ENCODE results near the gene SRGAP1. TPM values are rescaled to one million over a fixed set of nuclear protein-coding genes. Genes with fewer than 3 reads are reported as not detected.
"Not testable (repeated sequence)": the region's sequence is repeated elsewhere in the genome, so short reads cannot be mapped to it uniquely, and the experiment has no call there.

SRGAP1 gene
- polyA plus RNA-seq, 4 donors, result 13.1 to 26.5 (median 21.6) TPM

- DNase-seq (ENCODE audit: low read depth in 4 of 4, low spot score in 3 of 4), result no peak
Measured at GRCh38 chr12:64070454-64070853, 226.0 kb downstream of the SRGAP1 start.

GRCh38 chr12:64072916-64073575 is 228.5 kb downstream of the SRGAP1 start:
- DNase-seq (ENCODE audit: low read depth in 4 of 4, low spot score in 3 of 4), result no peak

- DNase-seq (ENCODE audit: low read depth in 4 of 4, low spot score in 3 of 4), result not testable (repeated sequence)
Measured at GRCh38 chr12:64076565-64076964, 232.1 kb downstream of the SRGAP1 start.

GRCh38 chr12:64077922-64078321 is 233.4 kb downstream of the SRGAP1 start:
- DNase-seq (ENCODE audit: low read depth in 4 of 4, low spot score in 3 of 4), result no peak

- DNase-seq (ENCODE audit: low read depth in 4 of 4, low spot score in 3 of 4), result no peak
Measured at GRCh38 chr12:64080319-64081007, 236.0 kb downstream of the SRGAP1 start.

GRCh38 chr12:64081008-64081404 is 236.5 kb downstream of the SRGAP1 start:
- no peak for DNase-seq (ENCODE audit: low read depth in 4 of 4, low spot score in 3 of 4)

GRCh38 chr12:64082116-64082515 is 237.6 kb downstream of the SRGAP1 start:
- no peak for DNase-seq (ENCODE audit: low read depth in 4 of 4, low spot score in 3 of 4)

- no peak for DNase-seq (ENCODE audit: low read depth in 4 of 4, low spot score in 3 of 4)
Measured at GRCh38 chr12:64082866-64083268, 238.4 kb downstream of the SRGAP1 start.

- peak; percentile 41 to 60 (median 54) for DNase-seq (ENCODE audit: low read depth in 4 of 4, low spot score in 3 of 4)
Measured at GRCh38 chr12:64083285-64084210, 239.0 kb downstream of the SRGAP1 start.

GRCh38 chr12:64085154-64085553 is 240.7 kb downstream of the SRGAP1 start:
- no peak for DNase-seq (ENCODE audit: low read depth in 4 of 4, low spot score in 3 of 4)

GRCh38 chr12:64085996-64086395 is 241.5 kb downstream of the SRGAP1 start:
- no peak for DNase-seq (ENCODE audit: low read depth in 4 of 4, low spot score in 3 of 4)

- no peak for DNase-seq (ENCODE audit: low read depth in 4 of 4, low spot score in 3 of 4)
Measured at GRCh38 chr12:64086946-64087345, 242.4 kb downstream of the SRGAP1 start.

- no peak for DNase-seq (ENCODE audit: low read depth in 4 of 4, low spot score in 3 of 4)
Measured at GRCh38 chr12:64087761-64088160, 243.3 kb downstream of the SRGAP1 start.

- DNase-seq (ENCODE audit: low read depth in 4 of 4, low spot score in 3 of 4), result no peak
Measured at GRCh38 chr12:64088431-64089349, 244.2 kb downstream of the SRGAP1 start.

- no peak for DNase-seq (ENCODE audit: low read depth in 4 of 4, low spot score in 3 of 4)
Measured at GRCh38 chr12:64090047-64090446, 245.5 kb downstream of the SRGAP1 start.

GRCh38 chr12:64091186-64091585 is 246.7 kb downstream of the SRGAP1 start:
- no peak for DNase-seq (ENCODE audit: low read depth in 4 of 4, low spot score in 3 of 4)

- no peak for DNase-seq (ENCODE audit: low read depth in 4 of 4, low spot score in 3 of 4)
Measured at GRCh38 chr12:64092507-64093196, 248.2 kb downstream of the SRGAP1 start.

GRCh38 chr12:64093689-64094088 is 249.2 kb downstream of the SRGAP1 start:
- no peak for DNase-seq (ENCODE audit: low read depth in 4 of 4, low spot score in 3 of 4)

- DNase-seq (ENCODE audit: low read depth in 4 of 4, low spot score in 3 of 4), result no peak
Measured at GRCh38 chr12:64097366-64098105, 253.0 kb downstream of the SRGAP1 start.
